ENCODE results near the gene MNX1.

MNX1 gene

GRCh38 chr7:157032644-157033482 is 22.4 kb upstream of the MNX1 start:
- no peak for DNase-seq

- no peak for DNase-seq
Observed at GRCh38 chr7:157032128-157032527, 21.7 kb upstream of the MNX1 start.

DNA sequence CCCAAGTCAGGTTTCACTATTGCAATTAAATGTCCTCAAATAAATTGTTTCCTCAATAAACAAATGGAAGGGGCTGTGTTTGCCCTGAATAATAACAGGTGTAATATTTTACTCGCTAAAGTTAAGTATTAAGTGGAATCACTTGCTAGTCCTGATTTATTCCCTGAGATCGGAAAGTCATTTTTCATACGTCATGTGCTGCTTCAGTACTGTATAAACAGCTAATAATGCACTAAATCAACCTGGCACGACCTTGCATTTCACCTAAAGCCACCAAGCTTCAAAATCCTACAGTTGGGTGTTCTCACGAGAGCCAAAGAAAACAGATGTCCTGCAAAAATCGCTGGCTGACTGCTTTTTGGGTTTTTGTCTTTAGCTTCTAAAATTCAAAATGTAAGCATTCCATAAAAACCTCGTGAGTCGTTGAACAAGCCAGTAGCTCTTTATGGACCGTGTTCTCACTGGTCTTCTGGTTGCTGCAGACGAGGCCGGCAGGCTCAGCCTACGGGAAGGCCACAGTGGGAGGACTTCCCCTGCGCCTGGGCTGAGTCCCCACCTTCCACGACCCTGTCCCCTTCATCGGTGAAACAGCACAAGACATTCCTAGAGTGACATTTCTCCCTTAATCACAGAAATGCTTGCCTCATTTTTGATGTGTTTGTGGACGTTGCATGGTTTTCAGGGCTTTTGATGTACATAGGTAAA is 17.9 kb upstream of the MNX1 start:
- no peak for DNase-seq

DNA sequence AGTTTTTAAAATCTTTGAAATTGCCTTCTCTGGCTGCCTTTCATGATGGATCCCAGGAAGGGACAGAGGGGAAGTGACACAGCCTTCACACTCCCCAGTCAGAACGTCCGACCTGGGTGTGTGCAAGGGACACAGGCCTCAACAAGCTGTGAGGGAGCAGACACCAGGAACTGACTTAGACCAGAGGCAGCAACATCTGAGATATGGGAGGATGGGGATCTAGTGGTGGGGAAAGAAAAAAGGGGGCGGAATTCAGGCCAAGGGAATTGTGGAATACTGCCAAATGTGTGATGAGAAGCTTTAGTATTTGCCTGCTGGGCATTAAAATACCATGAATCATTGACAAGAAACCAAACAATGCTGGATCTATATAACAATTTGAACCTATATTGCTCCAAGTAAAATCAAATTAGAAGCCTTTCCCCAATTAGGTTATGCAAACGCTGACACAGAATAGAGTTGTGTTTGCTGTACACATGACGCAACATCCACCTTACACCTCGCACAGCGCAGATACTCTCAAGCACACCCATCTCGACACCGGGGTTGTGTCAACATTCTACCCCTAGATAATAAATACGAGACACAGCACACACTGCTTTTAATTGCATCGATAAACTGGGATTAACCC is 17.2 kb upstream of the MNX1 start:
- no peak for DNase-seq

GRCh38 chr7:157024716-157025115 is 14.3 kb upstream of the MNX1 start:
- DNase-seq: no peak

DNA sequence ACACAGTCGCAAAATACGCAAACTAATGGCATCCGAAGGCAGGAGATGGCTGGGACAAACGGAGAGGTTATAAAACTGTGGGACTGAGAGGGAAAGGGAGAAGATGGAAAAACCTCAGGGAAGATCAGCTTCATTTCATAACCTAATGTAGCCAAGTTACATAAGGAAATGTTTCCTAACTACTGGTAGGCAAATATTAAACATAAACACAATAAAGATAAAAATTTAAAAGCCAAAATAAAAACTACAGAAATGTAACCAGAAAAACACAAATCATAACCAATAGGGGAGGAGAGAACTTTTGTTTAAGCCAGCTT is 13.1 kb upstream of the MNX1 start:
- DNase-seq: no peak

DNA sequence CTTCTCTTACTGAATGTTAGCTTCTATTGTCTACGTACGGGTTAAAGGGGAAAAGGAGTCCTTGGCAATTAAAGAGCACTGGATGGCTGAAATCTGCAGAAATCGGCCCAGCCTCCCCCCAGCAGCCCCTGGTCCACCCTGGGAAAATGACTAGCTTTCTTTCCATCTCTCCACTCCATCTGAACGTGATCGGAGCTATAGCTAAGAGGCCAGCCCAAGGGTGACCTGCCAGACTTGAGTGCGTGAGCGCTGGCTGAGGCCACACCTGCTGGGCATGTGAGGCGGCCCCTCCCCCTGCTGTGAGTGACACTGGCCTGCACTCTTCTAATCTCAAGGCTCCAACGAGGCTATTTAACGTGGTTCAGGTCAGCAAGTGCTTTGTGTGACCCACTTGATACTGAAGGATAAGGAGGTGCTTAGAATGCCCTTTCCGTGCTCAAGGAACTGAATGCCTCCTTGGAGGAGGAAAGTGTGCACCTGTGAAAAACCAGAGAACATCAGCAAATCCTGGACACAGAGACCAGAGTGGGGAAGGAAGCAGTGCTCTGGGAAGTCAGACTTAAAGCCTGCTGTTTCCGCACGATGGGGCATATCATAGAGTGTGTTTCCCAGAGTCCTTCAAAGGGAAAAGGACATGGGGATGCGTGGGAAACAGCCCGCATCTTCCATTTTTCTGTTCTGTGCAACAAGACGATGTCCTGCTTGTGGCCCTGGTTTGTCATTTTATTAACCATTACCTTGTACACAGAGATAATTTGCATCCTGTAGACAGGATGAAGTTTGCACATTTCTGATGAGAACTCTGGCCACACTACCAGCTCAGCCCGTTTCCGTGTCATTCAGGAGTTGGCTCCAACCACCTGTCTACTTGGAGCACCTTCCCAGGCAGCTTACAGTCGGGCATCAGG is 12.5 kb upstream of the MNX1 start:
- DNase-seq: no peak

DNA sequence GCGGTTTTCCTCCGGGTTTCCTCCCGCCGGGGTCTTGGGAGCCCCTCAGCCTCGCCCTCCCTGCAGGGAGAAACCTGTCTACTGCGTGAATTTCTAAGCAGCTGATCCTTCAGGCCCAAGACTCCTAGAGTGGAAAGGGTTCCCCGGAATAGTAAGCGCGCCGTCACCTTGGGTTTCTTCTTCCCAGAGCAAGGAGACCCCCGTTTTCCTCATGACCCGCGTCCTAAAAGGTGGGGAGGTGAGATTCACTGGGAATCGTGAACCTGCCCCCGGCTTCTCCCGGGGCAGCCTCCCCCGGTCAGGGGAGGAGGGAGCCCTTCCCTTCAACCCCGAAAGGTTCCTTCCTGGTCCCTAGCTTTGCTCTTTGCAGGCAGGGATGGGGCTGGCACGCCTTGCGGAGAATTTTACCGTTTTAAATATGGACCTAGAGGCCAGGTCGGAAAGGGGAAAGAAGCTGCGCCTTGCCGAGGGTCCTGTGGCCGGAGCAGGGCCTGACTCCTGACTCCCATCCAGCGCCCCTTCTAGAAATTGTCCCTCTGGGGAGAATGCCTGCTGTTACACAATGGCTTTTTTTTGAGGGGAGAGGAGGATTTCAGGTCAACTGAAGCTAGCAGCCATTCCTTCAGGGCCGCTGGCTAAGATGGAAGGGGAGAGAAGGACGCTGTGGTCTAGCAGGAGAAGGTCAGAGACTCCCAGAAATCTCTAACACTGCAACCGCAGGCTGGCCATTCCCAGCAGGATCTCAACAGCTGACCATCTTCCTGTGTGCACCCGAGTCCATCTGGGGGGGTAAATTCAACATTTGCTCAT is 11.6 kb upstream of the MNX1 start:
- DNase-seq: no peak

DNA sequence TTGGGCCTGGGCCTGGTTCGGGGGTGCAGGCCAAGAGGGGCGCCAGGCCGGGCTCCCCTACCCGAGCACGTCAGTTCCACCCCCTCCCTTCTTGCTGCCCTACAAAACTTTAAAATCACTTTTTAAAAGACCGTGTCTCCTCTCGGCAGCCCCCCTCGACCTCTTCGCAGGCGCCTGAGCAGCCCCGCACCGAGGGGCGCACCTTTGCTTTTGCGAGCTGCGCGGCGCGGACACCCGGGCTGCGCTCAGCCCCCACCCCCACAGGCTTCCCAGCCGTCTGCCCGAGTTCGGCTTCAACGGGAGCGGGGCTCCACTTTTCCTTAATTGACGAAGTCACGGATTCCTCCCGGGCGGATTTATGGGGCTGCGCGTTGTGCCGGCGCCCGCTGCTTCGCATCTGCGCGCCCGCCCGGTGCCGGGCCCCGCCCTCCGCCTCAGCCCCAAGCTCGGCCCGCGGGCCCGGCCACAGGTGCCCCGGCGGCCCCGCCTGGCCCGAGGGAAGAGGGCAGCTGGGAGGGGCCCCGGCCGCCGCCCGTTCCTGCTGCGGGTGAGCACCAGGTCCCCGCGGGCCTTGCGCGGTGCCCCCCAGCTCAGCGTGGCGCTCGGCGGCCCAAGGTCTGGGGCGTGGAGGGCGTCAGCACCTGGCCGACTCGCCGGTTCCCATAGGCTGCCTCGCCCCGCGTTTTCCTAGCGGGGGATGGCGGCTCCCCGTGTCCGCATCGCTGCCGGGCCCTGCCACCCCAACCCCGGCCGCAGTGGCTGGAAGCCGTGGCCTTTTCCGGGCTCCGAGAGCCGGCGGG is 10.8 kb upstream of the MNX1 start:
- no peak for DNase-seq

GRCh38 chr7:157020514-157021070 is 10.1 kb upstream of the MNX1 start:
- no peak for DNase-seq

GRCh38 chr7:157019718-157020451 is 9.4 kb upstream of the MNX1 start:
- DNase-seq: no peak

DNA sequence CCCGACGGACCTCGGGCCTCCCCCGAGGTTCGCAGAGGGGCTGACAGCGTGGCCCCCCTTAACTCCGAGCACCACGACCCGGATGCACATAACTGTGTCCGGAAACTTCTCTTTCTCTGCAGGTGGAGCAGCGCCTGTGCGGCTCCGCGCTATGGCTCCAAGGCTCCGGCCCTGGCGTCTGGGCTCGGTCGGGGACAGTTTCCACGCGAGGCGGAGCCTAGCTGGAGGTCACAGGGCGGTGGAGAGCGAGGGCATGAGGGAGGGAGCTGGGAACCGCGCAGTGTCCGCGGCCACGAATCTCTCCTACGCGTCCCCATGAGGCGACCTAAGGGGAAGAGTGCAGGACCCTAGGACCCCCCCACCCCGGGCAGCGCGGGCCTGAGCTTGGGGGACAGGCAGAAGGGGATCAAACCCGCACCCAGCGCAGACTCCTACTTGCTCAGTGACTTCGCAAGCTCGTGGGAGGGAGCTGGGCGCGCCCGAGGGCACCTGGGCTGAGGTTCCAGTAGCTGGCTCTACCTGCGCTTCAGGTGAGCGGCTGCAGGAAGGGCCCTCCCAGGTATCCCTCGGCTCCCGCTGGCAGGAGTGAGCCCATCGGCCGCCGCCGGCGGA is 8.6 kb upstream of the MNX1 start:
- no peak for DNase-seq

- DNase-seq: no peak
Observed at GRCh38 chr7:157018328-157018996, 8.0 kb upstream of the MNX1 start.

GRCh38 chr7:157017603-157018327 is 7.3 kb upstream of the MNX1 start:
- DNase-seq: no peak

DNA sequence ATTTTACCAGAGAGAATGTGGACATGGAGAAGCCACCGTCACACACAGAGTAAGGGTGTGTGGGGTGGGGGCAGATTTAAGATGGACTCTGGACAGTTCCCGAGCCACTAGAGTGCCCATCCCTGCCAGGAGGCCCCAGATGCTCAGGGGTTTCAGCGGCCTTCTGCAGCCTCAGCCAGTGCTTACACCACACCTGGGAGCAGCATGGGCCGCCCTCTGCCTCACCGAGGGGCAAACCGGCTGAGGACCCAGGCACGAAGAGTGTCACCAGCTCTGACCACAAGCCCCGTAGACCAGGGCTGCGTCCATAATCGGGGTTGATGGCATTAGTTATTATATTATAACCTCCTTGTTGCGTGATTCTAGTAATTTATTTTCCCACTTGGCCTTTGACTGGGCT is 6.7 kb upstream of the MNX1 start:
- no peak for DNase-seq

GRCh38 chr7:157016352-157017041 is 6.0 kb upstream of the MNX1 start:
- DNase-seq: no peak

- DNase-seq: no peak
Observed at GRCh38 chr7:157016024-157016351, 5.5 kb upstream of the MNX1 start.

Measured in activated CD4-positive, CD25-positive, alpha-beta regulatory T cell (primary cell).